HG03469 (cell line): Measurements from ENCODE around the gene AGPAT2.

ENCODE experiments used
- ATAC-seq: cut with Tn5 transposase; IDR thresholded peaks from one replicate; pipeline ENCODE4 v1.9.1; 2021; ENCODE audit warnings: mild to moderate bottlenecking, moderate library complexity, moderate number of reproducible peaks; ENCODE audit not compliant: unreplicated experiment

Gene AGPAT2

DNA sequence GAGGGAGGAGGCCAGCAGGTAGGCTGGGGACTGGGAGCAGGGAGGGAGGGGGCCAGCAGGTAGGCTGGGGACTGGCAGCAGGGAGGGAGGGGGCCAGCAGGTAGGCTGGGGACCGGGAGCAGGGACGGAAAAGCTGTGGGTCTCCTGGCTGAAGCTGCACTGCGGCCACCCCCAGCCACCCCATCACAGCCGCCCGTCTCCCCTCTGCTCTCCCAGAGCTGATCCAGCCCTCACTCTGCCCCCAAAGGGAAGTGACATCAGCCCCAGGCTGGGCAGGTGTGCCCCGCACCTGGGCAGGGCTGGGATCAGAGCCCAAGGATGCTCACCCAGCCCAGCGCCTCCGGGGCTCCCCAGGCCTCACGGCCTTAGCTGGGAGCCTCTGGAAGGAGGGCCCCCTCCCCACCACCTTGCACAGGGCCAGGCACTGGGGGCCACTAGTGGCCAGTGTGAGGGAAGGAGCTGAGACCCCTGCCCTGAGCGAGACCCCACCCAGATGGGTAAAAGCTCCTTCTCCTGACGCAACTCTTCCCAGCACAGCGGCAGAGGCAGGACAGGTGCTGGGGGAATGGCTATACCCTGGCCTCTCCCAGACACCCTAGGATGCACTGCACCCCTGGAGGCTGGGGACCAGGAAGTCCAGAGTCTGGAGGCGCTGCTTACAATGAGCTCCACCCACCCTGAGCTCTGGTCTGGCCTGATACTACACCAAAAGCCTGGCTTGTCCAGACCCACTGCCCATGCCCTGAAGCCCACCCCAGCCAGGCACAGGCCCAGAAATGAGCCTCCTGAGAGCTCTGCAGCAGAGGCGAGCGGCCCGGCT is 11.6 kb downstream of the AGPAT2 start:
- ATAC-seq: no peak

DNA sequence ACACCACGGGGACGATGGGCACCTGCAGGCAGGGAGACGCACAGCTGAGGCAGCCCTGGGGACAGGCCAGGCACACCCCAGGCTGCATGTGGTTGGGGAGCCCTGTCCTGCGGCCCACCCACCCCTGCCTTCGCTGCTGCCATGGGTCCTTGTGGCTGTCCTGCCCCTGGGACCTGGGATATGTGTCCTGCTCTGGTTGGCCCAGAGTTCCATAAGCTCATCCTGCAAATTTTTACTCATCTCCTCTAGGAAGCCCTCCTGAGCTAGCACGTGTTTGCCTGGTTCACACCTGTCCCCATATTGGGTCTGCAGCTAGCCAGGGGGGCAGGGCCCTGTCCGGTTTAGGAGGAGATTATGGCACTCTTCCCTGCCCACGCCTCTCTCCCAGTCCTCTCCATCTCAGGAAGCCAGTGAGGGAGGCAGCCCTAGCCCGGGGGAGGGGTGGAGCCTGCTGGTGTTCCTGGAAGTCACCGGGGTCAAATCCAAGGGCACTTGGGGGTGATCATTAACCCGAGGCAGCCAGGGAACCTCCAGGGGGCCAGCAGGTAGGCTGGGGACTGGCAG is 12.4 kb downstream of the AGPAT2 start:
- no peak for ATAC-seq

DNA sequence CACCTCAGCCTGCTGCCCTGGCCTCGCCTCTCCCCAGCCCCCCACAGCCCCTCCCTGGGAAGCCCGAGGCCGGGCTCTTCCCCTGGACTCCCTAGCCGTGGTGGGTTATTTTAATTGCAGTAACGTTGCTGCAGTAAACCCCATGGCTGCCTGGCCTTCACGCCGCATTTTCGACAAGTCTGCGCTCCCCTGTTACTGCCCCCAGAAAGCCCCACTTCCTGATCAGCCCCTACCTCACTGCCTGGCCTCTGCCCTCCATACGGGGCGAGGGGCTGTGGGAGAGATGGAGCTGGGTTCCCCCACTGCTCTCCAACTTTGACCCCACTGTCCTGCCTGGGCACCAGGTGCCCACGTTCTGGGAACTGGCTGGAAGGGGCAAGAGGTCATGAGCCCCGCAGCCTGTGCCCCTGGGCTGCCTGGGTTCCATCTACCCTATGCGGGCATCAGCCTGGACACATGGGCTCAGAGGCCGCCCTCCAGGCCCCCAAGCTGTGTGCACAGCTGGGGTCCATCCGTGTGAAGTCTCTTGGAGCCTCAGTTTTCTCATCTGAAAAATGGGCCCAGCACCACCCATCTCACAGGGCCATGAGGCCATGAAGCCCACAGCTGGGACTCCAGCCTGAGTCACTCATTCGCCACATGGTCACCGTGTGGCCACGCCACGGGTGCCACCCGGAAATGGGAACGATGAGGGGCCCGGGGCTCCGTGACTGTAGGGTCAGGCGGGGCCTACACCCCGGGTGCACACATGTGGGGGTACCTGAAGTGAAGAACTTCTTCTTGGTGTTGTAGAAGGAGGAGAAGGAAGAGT is 13.1 kb downstream of the AGPAT2 start:
- ATAC-seq: no peak

DNA sequence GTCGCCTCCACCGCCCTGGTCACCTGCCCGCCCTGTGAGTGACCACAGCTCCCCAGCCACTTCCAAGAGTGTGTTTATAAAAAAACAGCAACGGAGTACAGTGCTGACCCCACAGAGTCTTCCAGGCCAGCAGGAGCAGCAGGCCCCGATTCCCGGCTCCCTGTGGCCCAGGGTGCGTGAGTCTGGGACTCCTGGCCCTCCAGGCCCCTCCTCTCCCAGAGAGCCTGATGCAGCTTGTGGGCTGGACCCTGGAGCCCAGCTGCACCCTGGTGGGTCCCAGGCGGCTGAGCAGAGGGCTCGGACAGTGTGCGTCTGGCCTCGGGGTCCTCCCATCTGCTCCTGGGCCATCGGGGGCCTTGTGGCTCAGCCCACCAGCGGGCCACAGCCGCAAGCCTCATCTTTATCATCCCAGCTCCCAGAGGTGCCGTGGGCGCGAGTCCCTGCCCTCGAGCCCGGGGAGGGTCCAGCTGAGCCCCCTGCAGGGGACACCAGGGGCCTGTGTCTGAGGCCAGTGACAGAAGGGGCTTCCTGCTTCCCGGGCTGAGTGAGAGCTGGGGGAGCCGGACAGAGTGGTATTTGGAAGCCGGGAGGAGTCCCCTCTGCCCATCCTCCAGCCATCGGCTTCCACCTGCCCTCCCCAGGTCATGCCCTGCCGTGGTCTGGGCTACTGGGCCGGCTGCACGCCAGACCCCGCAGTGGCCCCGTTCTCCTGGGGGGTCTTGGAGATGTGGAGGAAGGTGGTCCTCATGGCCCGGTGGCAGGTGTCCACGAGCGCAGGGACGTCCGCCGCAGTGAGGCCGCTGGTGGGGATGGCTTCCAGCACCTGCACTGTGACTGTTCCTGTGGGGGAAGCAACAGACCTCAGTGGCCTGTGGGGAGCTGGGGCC is 13.9 kb downstream of the AGPAT2 start:
- no peak for ATAC-seq

DNA sequence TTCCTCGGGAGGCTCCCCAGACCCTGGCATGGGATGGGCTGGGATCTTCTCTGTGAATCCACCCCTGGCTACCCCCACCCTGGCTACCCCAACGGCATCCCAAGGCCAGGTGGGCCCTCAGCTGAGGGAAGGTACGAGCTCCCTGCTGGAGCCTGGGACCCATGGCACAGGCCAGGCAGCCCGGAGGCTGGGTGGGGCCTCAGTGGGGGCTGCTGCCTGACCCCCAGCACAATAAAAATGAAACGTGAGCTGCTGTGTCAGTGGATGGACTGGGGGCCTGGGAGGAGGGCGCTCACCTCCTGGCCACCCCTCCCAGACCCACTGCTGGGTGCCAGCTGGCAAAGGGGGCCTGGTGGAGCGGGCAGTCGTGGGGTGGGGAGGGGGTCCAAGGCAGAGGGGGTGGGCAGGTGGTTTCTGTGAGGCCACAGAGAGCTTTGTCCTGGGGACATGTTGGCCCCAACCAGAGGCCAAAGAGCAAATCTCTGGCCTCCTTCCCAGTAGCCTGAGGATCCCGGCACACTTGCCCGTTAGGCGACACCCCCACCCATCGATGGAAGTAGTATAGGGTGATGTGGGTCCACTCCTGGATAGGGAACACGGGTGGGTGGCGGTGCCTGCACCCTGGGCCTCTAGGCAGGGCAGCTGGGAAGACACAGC is 14.7 kb downstream of the AGPAT2 start:
- no peak for ATAC-seq

DNA sequence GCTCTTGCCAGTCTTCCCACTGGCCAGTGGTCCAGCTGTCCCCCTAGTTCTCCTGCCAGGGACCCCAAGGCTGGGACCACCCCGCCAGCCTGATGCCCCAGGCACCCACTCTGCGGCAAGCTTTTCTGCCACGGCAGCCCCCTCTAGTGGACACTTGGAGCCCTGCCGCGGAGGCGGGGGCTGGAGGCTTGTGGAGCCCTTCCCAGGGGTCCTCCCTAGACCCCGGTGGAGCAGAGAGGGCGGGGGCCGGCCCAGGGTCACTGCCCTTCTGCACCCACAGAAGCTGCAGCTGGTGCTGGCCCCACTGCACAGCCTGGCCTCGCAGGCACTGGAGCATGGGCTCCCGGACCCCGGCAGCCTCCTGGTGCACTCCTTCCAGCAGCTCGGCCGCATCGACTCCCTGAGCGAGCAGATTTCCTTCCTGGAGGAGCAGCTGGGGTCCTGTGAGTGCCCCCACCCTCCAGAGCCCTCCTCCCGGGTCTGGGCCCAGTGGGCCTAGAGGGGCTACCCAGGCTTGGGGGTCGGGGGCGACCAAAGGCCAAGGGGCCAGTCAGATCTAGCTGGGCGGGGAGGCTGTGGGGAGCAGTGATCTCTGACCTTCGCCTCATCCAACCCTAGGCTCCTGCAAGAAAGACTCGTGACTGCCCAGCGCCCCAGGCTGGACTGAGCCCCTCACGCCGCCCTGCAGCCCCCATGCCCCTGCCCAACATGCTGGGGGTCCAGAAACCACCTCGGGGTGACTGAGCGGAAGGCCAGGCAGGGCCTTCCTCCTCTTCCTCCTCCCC is 15.4 kb downstream of the AGPAT2 start:
- no peak for ATAC-seq

DNA sequence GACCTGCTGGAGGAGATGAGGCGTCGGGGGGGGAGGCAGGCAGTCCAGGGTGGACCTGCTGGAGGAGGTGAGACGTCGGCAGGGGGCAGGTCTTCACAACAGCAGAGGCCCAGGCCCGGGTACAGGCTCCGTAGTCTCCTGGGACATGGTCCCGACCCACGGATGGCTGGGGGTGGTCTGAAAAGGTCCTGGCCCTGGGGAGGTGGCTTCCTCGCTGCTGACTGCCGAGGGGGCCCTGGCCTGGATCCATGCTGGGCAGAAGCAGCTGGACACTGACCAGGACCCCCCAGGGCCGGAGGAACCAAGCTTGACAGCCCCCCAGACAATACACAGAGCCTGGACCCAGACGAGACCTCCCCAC is 16.0 kb downstream of the AGPAT2 start:
- no peak for ATAC-seq

DNA sequence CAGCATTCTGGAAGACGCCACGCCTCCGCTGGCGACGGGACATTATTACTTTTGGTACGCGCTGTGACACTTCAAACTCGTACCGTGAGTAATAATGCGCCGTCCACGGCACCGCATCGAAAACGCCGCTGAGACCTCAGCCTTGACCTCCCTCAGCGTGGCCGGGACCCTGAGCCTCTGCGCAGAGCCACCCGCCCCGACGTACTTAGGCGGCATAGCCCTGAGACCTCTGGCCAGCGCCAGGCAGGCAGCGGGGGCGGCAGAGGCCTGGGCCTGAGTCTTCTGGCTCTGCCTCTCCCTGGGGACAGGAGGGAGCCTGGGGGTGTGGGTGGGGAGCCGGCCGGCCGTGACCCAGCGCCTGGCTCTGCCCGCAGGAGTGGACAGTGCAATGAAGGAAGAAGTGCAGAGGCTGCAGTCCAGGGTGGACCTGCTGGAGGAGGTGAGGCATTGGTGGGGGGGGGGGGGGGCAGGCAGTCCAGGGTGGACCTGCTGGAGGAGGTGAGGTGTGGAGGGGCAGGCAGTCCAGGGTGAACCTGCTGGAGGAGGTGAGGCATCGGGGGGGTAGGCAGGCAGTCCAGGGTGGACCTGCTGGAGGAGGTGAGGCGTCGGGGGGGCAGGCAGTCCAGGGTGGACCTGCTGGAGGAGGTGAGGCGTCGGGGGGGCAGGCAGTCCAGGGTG is 16.5 kb downstream of the AGPAT2 start:
- ATAC-seq: no peak

DNA sequence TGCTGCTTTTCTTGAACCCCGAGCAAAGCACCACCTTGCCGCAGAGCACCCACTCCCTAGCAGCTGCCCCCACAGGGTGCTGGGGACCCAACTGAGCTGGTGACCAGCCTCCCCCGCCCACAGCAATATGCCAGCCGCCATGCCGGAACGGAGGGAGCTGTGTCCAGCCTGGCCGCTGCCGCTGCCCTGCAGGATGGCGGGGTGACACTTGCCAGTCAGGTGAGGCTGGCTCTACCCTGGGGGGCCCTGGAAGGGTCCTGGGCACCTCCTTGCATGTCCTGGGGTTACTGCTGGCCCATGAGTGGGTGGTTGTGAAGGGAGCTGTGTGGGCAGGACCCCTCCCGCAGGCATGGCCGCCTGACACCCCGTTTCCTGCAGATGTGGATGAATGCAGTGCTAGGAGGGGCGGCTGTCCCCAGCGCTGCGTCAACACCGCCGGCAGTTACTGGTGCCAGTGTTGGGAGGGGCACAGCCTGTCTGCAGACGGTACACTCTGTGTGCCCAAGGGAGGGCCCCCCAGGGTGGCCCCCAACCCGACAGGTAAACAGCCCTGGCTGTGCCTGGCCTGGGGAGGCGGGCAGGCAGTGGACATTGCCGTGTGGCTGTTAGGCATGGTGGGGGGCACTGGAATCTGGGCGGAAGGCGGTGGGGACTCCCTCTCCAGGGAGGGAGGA is 17.3 kb downstream of the AGPAT2 start:
- no peak for ATAC-seq

DNA sequence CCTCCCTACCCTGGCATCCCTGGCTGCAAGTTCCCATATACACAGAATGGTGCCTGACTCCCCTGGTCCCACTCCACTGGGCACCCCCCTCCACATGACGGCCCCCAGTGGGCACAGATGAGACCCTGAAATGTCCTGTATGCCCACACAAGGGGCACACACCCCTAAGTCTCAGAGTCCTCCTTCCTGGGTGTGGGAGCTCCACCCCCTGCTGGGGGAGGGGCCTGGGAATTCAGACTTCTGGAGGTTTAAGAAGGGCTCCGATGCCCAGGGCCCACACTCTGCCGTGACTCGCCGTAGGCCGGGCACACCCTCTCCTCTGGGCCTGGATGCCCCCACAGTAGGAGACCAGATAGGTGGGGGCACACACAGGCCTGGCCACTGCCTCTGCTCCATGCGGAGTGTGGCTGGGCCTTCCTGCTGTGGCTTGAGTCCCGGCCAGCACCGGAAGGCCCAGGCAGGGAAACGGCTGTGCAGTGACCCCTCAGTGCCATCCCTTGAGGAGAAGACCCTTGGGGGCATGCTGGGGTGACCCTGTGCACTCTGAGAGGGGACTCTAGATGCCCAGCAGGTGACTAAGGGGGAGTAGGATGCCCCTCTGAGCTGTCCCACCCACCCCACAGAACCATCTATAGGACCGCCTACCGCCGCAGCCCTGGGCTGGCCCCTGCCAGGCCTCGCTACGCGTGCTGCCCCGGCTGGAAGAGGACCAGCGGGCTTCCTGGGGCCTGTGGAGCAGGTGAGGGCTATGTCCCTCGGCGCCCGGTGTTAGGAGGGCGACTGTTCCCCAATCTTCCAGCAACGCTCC is 18.1 kb downstream of the AGPAT2 start:
- ATAC-seq: no peak

DNA sequence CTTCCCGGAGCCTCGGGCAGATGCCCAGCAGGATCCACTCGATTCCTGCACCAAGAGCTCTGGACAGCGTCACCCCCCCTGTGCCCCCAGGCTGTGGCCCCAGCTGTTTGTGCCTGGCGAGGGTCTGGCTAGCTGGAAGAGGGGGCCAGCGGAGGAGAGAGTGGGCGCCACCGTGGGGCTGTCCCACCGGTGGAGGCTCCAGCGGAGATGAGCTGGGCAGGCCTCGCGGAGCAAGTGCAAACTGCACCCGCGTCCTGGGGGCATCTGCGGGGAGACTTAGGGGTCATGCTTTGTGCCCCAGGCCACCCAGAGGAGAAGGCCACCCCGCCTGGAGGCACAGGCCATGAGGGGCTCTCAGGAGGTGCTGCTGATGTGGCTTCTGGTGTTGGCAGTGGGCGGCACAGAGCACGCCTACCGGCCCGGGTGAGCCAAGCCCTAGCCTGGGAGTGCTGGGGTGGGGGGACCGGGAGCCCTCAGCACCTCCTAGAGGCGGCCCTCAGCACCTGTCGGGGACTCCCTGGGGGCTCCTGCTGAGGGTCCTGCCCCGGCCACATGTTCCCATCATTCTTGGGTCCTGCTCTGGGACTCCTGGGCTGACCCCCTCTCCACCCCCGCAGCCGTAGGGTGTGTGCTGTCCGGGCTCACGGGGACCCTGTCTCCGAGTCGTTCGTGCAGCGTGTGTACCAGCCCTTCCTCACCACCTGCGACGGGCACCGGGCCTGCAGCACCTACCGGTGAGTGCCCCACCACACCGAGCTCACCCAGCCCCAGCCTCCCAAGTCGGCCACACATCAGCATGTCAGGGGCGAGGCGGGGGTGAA is 19.1 kb downstream of the AGPAT2 start:
- no peak for ATAC-seq

DNA sequence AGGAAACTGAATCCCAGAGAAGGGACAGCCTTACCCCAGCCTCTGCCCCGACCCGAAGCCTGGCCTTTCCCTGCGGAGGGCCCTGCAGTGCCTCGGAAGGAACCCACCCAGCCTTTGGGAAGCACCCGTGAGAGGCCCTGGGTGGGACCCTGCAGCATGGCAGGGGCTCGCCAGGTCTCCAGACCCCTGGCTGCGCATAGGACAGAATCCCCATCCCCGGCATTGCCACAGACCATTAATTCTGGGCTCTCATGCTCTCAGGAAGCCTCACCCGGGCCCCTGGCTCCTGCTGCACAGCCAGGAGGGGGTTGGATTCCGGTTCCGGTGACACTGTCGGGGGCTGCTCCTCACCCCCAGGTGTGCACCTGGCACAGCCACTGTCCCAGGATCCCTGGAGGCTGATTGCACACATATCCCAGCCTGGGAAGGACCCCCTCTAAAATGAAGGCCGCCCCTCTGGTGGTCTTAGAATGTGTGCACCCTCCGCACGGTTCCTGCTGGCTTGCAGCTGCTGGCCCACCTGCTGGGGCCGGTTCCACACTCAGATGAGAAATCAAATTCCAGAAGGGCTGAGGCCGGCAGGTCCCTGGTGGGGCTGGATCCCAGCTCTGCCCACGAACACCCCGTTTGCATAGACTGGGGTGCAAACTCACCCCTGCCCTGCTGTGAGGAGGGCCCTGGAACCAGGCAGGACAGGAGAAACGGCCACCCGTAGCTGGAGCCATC is 19.9 kb downstream of the AGPAT2 start:
- no peak for ATAC-seq

DNA sequence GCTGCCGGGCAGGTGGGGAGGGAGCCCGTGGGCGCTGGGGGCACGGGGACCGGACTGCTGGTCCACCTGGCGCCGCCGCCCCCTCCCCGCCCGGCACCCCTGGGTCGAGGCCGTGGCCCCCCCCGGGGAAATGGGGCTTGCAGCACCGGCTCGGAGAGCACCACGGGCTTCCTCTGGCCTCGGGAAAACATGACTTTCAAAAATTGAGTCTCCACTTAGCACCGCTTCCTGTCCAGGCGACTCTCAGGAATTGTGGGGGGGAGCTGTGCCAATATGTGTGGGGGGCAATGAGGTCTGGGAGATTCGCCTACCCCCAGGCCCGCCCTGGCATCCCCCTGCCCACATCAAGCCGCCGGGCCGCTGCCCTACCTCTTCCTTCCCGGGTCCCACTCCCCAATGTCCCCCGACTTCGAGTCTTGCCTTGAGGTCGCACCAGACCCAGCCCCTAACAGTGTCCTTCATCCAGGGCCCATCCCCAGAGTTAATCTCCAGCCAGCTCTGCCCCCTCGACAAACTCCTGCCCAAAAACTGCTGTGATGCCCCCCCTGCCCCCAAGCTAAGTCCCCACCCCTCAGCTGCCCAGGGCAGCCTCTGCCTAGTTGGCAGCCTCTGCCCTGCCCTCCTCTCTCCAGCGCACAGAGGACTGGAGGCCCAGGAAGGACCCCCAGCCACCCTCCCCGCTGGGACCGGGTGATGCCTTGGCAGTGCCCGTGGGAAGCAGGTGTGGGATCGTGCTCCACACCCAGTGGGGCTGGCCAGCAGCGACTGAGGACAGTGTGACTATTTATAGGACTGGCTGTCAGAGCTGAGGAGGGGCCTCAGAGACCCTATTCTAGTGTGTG is 20.7 kb downstream of the AGPAT2 start:
- ATAC-seq: no peak

DNA sequence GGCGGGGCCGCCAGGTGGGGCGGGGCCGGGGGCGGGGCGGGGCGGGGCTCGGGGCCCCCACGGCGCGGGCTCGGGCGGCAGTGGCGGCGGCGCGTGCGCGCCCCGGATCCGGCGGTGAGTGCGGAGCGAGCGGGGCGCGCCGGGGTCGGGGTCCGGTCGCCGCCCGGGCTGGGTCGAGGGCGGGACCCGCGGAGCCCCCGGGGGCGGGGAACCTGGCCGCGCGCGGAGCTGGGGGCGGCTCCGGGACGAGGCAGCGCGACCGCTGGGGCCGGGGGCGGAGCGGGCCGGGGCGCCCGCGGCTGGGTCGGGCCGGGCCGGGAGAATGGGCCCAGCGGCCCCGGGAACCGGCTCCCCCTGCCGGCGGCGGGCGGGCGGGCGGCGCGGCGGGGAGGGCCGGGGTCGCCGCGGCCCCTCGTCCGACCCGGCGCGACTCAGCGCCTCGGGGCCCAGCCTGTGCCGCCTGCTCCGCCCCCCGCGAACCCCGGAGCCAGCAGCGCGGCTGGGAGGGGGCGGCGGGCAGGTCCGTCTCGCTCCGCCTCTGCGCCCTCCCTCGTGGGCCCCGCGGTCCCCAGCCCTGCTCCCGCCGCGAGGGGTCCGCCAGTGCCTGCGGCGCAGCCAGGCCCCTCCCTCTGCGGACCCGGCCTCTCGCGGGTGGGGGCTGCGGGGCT is 21.4 kb downstream of the AGPAT2 start:
- ATAC-seq: no peak
